GM12878 (cell line): ENCODE results near the gene UBE2M. TPM values are rescaled to one million over a fixed set of nuclear protein-coding genes. Genes with fewer than 3 reads are reported as not detected.

ENCODE experiments used
- BCL11A ChIP-seq: IDR thresholded peaks from 2 replicates; pipeline ENCODE4 v1.6.1; 2011; ENCODE audit warnings: low read depth, low read length
- CBX3 ChIP-seq: fragments of 200-600 bp; sonication (generic); IDR thresholded peaks from 2 replicates; pipeline ENCODE4 v1.6.1; 2016; ENCODE audit warnings: low read depth, borderline replicate concordance
- DPF2 ChIP-seq: fragments of 450-650 bp; IDR thresholded peaks from 2 replicates; pipeline ENCODE4 v1.6.1; 2017; ENCODE audit warnings: mild to moderate bottlenecking
- E2F8 ChIP-seq: fragments of 450-650 bp; IDR thresholded peaks from 2 replicates; pipeline ENCODE4 v1.6.1; 2018; ENCODE audit warnings: mild to moderate bottlenecking, low read depth, moderate library complexity; ENCODE audit not compliant: partially characterized antibody
- ELK1 ChIP-seq: IDR thresholded peaks from 2 replicates; pipeline ENCODE4 v1.6.1; 2012; ENCODE audit warnings: low read depth, low read length, improper control_type of control experiment
- FOXM1 ChIP-seq: IDR thresholded peaks from 2 replicates; pipeline ENCODE4 v1.6.1; 2012; ENCODE audit warnings: low read depth, mild to moderate bottlenecking, inconsistent platforms, low read length, moderate library complexity
- HCFC1 ChIP-seq: fragments of 150-350 bp; IDR thresholded peaks from 2 replicates; pipeline ENCODE4 v1.6.1; 2014; ENCODE audit warnings: low read length
- POLR2AphosphoS2 ChIP-seq: IDR thresholded peaks from 2 replicates; pipeline ENCODE4 v1.6.1; 2011; ENCODE audit warnings: low read depth, mild to moderate bottlenecking, low read length, improper control_type of control experiment, moderate library complexity
- POLR2AphosphoS5 ChIP-seq: IDR thresholded peaks from 2 replicates; pipeline ENCODE4 v1.6.1; 2011; ENCODE audit warnings: mild to moderate bottlenecking, low read length, inconsistent platforms
- RAD51 ChIP-seq: fragments of 450-650 bp; IDR thresholded peaks from 2 replicates; pipeline ENCODE4 v1.6.1; 2016; ENCODE audit warnings: moderate library complexity, mild to moderate bottlenecking, inconsistent platforms
- RB1 ChIP-seq: fragments of 450-650 bp; formaldehyde crosslinking; IDR thresholded peaks from 2 replicates; pipeline ENCODE4 v1.6.1; 2017; ENCODE audit warnings: mild to moderate bottlenecking, borderline replicate concordance
- SIN3A ChIP-seq: IDR thresholded peaks from 2 replicates; pipeline ENCODE4 v1.6.1; 2012; ENCODE audit warnings: low read depth, low read length, improper control_type of control experiment
- SIX5 ChIP-seq: IDR thresholded peaks from 2 replicates; pipeline ENCODE4 v1.6.1; 2011; ENCODE audit warnings: mild to moderate bottlenecking, low read depth, low read length, moderate library complexity; ENCODE audit not compliant: severe bottlenecking
- SRF ChIP-seq, 2 experiments: IDR thresholded peaks; 2 replicates each; pipeline ENCODE4 v1.6.1; 2011; ENCODE audit warnings: low read depth in 2 of 2, low read length in 2 of 2, mild to moderate bottlenecking in 1 of 2, moderate library complexity in 1 of 2
- STAT1 ChIP-seq: fragments of 450-650 bp; conservative IDR thresholded peaks from 2 replicates; pipeline ENCODE4 v1.6.1; 2014; ENCODE audit warnings: antibody characterized with exemption, mild to moderate bottlenecking
- TBL1XR1 ChIP-seq: IDR thresholded peaks from 2 replicates; pipeline ENCODE4 v1.6.1; 2012; ENCODE audit warnings: low read depth, low read length, improper control_type of control experiment
- YBX1 ChIP-seq: fragments of 450-650 bp; IDR thresholded peaks from 2 replicates; pipeline ENCODE4 v1.6.1; 2016; ENCODE audit warnings: antibody characterized with exemption
- ZBTB4 ChIP-seq: fragments of 450-650 bp; formaldehyde crosslinking; IDR thresholded peaks from 2 replicates; pipeline ENCODE4 v1.4.0; 2022; ENCODE audit warnings: mild to moderate bottlenecking, moderate library complexity
- ZNF687 ChIP-seq: fragments of 450-650 bp; IDR thresholded peaks from 2 replicates; pipeline ENCODE4 v1.6.1; 2017; ENCODE audit warnings: mild to moderate bottlenecking, moderate library complexity
- polyA plus RNA-seq, 11 experiments: library from polyadenylated mRNA; depleted of rRNA in 4 of 11; unstranded in 6 of 11; stranded (reverse) in 5 of 11; fragments of >200 nt; fragmentation: Nextera tagmentation in 4 of 11; fragmentation: Illumina TruSeq in 1 of 11; extraction: Ambion mirVana in 4 of 11; extraction: Trizol in 1 of 11; gene quantifications; 1 replicate in 1 of 11; 2 replicates in 10 of 11; pipeline versions ENCODE4 v1.2.1 to v1.2.3, GENCODE V29; 2011 to 2016; ENCODE audit warnings: inconsistent platforms in 2 of 11, missing spikeins in 2 of 11, low read depth in 1 of 11
- total RNA-seq, 4 experiments: library from RNA; depleted of rRNA in 3 of 4; stranded (reverse); fragments of >200 nt in 3 of 4; fragmentation: Illumina TruSeq in 1 of 4; extraction: Trizol in 1 of 4; gene quantifications; 2 replicates each; pipeline versions ENCODE4 v1.2.1 to v1.2.3, GENCODE V29; 2013 to 2021

The UBE2M gene
- total and polyA plus RNA-seq, 10 of the 15 experiments (the other 5 are each of a cell fraction or from before 2014, with no cell fraction given), result 1.4 to 105 (median 73.9) TPM

- TF ChIP-seq ZBTB4 (CRISPR knock-in tag) (no peak), POLR2AphosphoS5 (no peak; the same call in 1 of the 2 replicates), SIX5 (peak; percentile 62), CBX3 (no peak), STAT1 (no peak), RB1 (peak; percentile 83; the same call in 1 of the 2 replicates), ZNF687 (no peak), BCL11A (no peak), DPF2 (peak; percentile 41), HCFC1 (peak; percentile 73), FOXM1 (no peak), E2F8 (peak; percentile 72), RAD51 (no peak), SRF (IDR thresholded peaks at IDR 0.05; ENCODE audit: low read depth in 2 of 2, low read length in 2 of 2) (peak; percentile 54 to 61; a peak in 3 of 4 replicates), YBX1 (no peak), ELK1 (peak; percentile 45; the same call in 1 of the 2 replicates), SIN3A (peak; percentile 36; the same call in 1 of the 2 replicates), TBL1XR1 (peak; percentile 30), POLR2AphosphoS2 (peak; percentile 15; the same call in 1 of the 2 replicates)
Observed at GRCh38 chr19:58558623-58559274, 338 bp upstream of the UBE2M start (continued).
